Uterus (tissue), 2 donors: Measurements from ENCODE around the gene ACOX2.

Source experiments
- CTCF ChIP-seq, 4 experiments: fragments of 200-600 bp in 2 of 4; fragments of 450-650 bp in 2 of 4; sonication (generic) in 2 of 4; IDR thresholded peaks; one replicate each; pipeline ENCODE4 v1.5.1; 2016 to 2019; ENCODE audit warnings: antibody characterized with exemption in 4 of 4, mild to moderate bottlenecking in 2 of 4, moderate library complexity in 1 of 4
- POLR2A ChIP-seq, 2 donors: fragments of 450-650 bp; IDR thresholded peaks; one replicate each; pipeline ENCODE4 v1.6.1; 2016; ENCODE audit warnings: antibody characterized with exemption in 2 of 2, mild to moderate bottlenecking in 1 of 2, moderate library complexity in 1 of 2

- TF ChIP-seq CTCF (IDR thresholded peaks at IDR 0.05) (no peak), POLR2A (IDR thresholded peaks at IDR 0.05) (no peak)
These were observed 7.6 kb upstream of the ACOX2 start for GRCh38 chr3:58544541-58544940.
